H54 (cell line): ENCODE measurements around the gene FHOD3.

Source experiments
- DNase-seq: peaks from one replicate; pipeline ENCODE4 v3.0.0; 2011; ENCODE audit warnings: low spot score, mixed read lengths; ENCODE audit not compliant: insufficient read length
- FAIRE-seq: peaks from 3 replicates; lab custom pipeline; 2011; peaks lifted over from hg19 to GRCh38; lab: Jason Lieb, UNC
- POLR2A ChIP-seq: IDR thresholded peaks from 2 replicates; pipeline ENCODE4 v1.6.1; 2011; ENCODE audit warnings: low read depth, mild to moderate bottlenecking, low read length

Gene FHOD3

GRCh38 chr18:36492604-36493329 lies 195.3 kb downstream of the FHOD3 start:
- DNase-seq (no peak), FAIRE-seq (no peak)
- no peak for TF ChIP-seq POLR2A

- FAIRE-seq, result no peak
- no peak for DNase-seq
- no peak for TF ChIP-seq POLR2A
These were observed 196.0 kb downstream of the FHOD3 start for GRCh38 chr18:36493349-36494159.

- no peak for TF ChIP-seq POLR2A
- DNase-seq (no peak), FAIRE-seq (no peak)
These were observed 196.6 kb downstream of the FHOD3 start for GRCh38 chr18:36494160-36494437.

DNA sequence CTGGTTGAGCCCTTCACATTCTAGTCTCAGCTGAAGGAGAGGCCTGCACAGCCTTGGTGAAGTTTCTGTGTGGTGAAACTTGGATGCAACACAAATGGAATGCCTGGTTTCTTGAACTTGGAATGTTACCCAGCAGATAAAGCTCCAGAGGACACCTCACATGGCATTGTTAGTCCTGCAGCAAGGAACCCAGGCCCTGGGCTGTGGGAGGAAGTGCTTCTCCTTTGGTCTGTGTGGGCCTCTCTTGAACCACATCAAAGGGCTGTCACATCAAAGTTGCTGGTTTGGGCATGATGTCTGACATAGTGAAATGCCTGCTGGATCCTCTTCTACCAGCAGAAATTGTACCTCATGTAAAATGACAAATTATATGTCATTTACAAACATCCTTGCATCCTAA lies 198.5 kb downstream of the FHOD3 start:
- TF ChIP-seq POLR2A, result no peak
- FAIRE-seq (no peak), DNase-seq (no peak)

- no peak for TF ChIP-seq POLR2A
- no peak for DNase-seq
- FAIRE-seq, result no peak
These were observed 202.4 kb downstream of the FHOD3 start for GRCh38 chr18:36499938-36500337.

GRCh38 chr18:36501100-36501499 lies 203.6 kb downstream of the FHOD3 start:
- no peak for FAIRE-seq
- no peak for TF ChIP-seq POLR2A
- no peak for DNase-seq

- DNase-seq (no peak), FAIRE-seq (no peak)
- no peak for TF ChIP-seq POLR2A
These were observed 206.0 kb downstream of the FHOD3 start for GRCh38 chr18:36503477-36503876.

DNA sequence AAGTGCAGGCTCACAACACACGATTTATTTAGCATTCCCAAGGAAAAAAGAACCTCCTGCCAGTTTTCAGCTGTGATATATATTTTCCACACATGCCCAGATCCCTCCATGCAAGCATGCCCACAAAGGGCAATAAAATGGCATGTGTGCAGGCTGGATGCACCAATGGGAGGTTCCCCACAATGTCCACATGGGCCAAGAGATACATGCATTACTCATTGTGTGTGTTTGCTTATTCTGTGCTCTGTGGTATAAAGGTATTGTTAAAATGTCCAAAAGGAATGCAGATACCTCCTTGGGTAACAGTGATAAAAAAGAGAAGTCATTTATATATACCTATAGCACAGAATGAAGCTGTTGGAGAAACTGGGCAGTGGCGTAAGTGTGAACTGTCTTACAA lies 207.4 kb downstream of the FHOD3 start:
- no peak for TF ChIP-seq POLR2A
- no peak for FAIRE-seq

GRCh38 chr18:36505665-36506064 lies 208.2 kb downstream of the FHOD3 start:
- DNase-seq (no peak), FAIRE-seq (no peak)
- no peak for TF ChIP-seq POLR2A

More for the DNA sequence above, 207.4 kb downstream of the FHOD3 start:
- DNase-seq, result no peak

DNA sequence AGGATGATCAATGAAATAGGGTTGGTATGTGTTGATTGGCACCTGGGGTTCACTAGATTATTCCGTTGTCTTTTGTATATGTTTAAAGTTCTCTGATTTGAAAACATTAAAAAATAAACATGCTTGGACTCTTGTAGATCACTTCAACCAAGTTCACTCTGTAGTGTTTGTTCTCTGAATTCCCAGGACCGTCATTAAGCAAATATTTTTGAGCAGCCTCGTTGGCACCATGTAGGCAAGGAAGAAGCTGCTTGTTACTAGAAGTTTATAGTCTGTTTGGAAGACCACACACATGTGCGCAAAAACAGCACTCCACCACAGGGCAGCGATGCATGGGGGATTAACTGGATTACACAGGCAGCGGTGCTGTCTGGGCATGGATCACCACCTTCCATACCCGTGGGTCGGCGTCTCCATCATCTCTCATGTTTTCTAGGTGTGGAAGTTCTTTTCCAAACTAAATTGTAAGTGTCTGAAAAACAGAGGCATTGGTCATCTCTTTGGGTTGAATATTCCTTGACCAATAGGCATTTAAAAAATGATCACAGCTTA lies 212.2 kb downstream of the FHOD3 start:
- FAIRE-seq (no peak), DNase-seq (no peak)
- no peak for TF ChIP-seq POLR2A

DNA sequence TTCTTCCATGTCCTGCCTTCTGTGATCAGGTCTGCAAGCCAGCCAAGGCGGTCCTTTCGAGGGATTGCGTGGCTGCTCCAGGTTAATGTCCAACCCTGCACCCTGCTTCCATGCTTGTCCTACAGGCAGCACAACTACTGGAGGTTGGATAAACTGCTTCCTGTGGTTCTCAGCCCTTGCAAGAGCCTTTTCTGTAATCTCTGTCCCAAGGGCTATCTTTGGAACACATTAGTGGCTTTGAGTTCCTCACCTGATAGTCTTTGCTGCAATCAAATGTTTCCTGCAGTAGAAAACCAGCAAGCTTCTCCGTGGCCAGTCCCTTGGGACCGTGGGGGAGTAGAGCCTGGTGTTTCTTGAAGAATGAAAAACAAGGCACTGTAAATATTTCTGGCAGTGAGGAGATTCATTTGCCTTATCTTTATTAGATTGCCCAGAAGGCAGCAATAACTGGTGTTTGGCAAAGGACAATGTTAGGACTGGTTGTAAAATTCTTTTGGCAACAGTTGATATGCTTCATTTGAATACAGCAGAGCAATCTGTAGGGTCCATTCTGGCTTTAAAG lies 214.4 kb downstream of the FHOD3 start:
- FAIRE-seq, result no peak

DNA sequence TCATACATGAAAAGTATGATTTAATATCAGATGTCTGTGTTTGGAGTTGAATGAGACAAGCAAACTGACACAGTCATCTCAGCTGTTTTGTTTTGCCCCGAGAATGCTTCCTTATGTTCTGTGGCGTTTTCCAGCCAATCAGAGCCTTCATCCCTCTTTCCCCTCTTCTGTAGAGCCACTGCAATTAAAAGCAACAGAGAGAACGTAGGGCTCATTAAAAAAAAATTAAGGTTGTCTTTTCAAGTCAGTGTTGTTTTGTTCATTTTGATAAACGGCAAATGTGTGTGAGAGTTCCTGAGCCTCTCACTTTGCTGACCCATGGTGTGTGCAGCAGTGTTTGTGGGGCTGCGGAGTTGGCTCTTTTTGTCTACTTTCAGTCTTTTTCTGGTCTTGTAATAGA lies 216.0 kb downstream of the FHOD3 start:
- FAIRE-seq, result no peak
- no peak for DNase-seq
- no peak for TF ChIP-seq POLR2A

More for the DNA sequence above, 214.4 kb downstream of the FHOD3 start:
- no peak for TF ChIP-seq POLR2A
- no peak for DNase-seq

GRCh38 chr18:36514778-36515177 lies 217.3 kb downstream of the FHOD3 start:
- DNase-seq, result no peak
- no peak for FAIRE-seq
- TF ChIP-seq POLR2A, result no peak

DNA sequence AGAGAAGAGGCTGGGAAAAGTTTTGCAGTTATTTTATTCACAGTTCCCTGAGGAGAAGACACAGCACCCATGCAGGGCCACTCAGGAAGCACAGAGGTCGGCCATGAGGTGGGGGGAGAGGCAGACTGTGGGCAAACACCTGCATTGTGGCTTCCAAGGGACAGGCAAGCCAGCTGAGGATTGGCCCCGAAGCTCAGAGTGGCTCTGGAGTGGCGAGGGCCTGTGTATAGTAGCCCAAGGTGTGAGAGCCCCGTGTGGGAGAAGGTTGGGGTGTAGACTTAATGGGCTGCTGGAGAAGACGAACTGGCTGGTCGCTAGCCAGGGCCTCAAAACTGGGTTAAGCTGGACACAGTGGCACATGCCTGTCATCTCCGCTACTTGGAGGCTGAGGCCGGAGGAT lies 218.7 kb downstream of the FHOD3 start:
- TF ChIP-seq POLR2A, result no peak
- FAIRE-seq (no peak), DNase-seq (no peak)
